ENCODE data around the gene ELANE.
"Not testable (repeated sequence)": the region's sequence is repeated elsewhere in the genome, so short reads cannot be mapped to it uniquely, and the experiment has no call there.

The ELANE gene

DNA sequence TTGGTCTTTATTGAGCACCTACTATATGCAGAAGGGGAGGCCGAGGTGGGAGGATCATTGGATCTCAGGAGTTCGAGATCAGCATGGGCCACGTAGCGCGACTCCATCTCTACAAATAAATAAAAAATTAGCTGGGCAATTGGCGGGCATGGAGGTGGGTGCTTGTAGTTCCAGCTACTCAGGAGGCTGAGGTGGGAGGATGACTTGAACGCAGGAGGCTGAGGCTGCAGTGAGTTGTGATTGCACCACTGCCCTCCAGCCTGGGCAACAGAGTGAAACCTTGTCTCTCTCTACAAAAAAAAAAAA is 11.2 kb downstream of the ELANE start:
- DNase-seq, result peak; percentile 31

DNA sequence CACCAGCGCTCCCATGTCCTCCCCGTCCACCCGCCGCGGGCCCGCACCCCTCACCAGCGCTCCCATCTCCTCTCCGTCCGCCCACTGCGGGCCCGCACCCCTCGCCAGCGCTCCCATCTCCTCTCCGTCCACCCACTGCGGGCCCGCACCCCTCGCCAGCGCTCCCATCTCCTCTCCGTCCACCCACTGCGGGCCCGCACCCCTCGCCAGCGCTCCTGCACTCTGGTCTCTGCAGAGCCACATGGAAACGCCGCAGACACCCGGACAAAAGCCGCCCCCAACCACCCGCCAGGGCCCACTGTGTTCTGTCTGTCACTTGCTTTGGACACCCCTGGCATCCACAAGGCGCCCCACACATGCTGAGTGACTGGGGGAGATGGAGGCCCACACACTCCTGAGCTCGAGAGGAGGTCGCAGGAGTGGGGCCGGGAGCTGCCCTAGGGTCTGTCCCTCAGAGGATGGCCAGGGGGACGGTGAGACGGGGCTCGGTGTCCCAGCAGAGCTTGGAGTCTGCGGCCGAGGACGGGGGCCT is 14.7 kb downstream of the ELANE start:
- DNase-seq, result no peak

DNA sequence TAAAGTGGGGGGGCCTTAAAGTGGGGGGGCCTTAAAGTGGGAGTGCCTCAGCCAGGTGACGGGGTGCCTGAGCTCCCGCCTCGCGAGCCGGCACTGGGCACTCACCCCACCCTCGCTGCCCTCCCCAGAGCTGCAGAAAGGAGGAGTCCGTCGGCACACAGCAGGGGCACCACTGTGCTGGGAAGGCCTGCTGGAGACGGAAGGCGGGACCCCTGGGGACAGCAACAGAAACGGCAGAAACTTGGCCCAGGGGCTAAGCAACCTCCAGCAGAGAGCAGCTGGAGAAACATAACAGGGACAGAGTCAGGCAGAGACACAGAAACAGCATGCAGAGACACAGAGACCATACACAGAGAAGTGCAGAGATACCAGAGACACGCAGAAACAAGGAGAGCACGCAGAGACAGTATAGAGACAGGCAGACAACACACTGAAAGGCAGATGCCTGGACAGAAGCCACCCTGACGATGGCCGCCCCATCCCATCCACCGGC is 15.2 kb downstream of the ELANE start:
- no peak for DNase-seq

DNA sequence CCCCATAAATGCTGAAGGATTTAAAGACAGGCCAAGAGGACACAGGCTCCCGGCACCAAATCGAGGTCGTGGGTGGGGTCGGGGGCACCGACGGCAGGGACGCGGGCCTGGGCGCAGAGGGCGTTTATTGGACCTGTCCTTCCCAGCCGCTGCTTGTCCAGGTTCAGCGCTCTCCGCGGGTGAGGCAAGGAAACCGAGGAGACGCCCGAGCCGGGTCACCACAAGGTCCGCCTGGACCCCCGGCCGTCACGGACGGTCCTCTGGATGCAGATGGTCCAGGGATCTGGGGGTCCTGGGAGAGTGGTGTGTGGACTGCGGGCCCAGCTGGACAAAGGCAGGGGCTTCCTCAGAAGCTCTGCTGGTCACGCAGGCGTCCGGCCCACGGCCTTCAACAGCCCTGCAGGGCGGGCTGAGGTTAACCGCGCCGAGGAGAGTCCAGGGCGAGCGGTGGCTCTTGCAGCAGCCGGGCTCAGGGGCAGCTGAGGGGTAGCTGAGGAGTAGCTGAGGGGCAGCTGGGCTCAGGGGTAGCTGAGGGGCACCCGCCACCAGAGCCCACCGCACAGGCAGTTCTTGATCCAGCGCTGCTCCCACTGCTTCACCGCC is 15.9 kb downstream of the ELANE start:
- DNase-seq, result no peak

- no peak for DNase-seq
These were observed 16.5 kb downstream of the ELANE start for GRCh38 chr19:868458-869244.

GRCh38 chr19:869245-870177 is 17.4 kb downstream of the ELANE start:
- DNase-seq, result peak; percentile 18

DNA sequence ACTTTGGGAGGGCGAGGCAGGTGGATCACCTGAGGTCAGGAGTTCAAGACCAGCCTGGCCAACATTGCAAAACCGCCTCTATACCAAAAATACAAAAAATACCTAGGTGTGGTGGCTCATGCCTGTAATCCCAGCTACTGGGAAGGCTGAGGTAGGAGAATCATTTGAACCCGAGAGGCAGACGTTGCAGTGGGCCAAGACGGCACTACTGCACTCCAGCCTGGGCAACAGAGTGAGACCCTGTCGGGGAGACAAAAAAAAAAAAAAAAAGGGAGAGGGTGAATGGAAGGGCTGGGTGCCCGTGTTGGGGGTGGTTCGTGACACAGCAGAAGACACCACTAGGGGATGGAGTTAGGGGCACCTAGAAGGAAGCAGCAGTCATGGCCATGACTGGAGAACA is 18.2 kb downstream of the ELANE start:
- DNase-seq, result no peak

DNA sequence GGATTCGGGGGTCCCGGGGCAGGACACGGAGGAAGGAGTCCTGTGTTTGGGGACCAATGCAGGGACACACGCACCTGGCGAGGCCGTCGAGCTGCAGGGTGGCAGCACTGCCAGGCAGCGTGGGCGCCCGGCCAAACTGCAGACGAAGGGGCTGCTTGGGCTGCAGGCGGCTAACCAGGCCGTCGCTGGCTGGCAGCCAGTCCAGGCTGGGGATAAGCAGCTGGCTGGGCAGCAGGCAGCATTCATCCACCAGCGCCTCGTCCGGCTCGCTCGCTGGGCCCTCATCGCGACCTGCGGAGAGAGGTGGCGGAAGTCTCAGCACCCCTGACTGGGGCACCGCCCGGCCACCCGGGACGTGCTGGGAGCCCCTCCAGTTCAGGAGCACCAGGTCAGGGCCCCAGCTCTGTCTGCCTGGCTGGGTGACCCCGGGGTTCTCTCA is 18.9 kb downstream of the ELANE start:
- DNase-seq, result no peak

- no peak for DNase-seq
These were observed 19.6 kb downstream of the ELANE start for GRCh38 chr19:871446-872265.

GRCh38 chr19:872266-872951 is 20.3 kb downstream of the ELANE start:
- peak; percentile 73 for DNase-seq

- DNase-seq, result peak; percentile 65
These were observed 21.0 kb downstream of the ELANE start for GRCh38 chr19:873084-873483.

GRCh38 chr19:873561-874041 is 21.5 kb downstream of the ELANE start:
- DNase-seq, result no peak

- DNase-seq, result no peak
These were observed 23.3 kb downstream of the ELANE start for GRCh38 chr19:875265-875879.

DNA sequence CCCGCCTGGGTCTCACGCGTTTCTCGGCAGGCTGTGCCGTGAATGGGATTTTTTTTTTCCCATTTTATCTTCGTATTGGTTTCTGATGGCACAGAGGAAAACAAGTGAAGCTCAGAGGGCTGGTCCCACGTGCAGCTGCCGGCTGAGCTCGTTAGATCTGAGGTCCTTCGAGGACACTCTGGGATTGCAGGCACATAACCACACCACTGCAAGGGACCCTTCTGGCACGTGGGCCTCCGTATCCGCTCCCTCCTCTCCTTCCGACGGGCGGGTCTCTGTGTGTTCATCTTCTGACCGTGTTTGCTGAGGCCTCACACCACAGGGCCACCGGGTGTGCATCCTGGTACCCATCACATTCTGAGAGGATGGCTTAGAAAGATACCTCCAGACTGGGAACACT is 24.0 kb downstream of the ELANE start:
- DNase-seq, result no peak

GRCh38 chr19:876780-877314 is 24.7 kb downstream of the ELANE start:
- DNase-seq, result no peak

DNA sequence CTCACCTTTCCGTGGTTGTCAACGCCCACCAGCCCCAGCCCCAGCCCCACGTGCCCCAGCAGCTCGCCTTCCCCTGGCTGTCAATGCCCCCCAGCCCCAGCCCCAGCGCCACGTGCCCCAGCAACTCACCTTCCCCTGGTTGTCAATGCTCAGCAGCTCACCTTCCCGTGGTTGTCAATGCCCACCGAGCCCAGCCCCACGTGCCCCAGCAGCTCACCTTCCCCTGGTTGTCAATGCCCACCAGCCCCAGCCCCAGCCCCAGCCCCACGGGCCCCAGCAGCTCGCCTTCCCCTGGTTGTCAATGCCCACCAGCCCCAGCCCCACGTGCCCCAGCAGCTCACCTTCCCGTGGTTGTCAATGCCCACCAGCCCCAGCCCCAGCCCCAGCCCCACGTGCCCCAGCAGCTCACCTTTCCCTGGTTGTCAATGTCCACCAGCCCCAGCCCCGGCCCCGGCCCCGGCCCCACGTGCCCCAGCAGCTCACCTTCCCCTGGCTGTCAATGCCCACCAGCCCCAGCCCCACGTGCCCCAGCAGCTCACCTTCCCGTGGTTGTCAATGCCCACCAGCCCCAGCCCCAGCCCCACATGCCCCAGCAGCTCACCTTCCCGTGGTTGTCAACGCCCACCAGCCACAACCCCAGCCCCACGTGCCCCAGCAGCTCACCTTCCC is 26.0 kb downstream of the ELANE start:
- not testable (repeated sequence) for DNase-seq

DNA sequence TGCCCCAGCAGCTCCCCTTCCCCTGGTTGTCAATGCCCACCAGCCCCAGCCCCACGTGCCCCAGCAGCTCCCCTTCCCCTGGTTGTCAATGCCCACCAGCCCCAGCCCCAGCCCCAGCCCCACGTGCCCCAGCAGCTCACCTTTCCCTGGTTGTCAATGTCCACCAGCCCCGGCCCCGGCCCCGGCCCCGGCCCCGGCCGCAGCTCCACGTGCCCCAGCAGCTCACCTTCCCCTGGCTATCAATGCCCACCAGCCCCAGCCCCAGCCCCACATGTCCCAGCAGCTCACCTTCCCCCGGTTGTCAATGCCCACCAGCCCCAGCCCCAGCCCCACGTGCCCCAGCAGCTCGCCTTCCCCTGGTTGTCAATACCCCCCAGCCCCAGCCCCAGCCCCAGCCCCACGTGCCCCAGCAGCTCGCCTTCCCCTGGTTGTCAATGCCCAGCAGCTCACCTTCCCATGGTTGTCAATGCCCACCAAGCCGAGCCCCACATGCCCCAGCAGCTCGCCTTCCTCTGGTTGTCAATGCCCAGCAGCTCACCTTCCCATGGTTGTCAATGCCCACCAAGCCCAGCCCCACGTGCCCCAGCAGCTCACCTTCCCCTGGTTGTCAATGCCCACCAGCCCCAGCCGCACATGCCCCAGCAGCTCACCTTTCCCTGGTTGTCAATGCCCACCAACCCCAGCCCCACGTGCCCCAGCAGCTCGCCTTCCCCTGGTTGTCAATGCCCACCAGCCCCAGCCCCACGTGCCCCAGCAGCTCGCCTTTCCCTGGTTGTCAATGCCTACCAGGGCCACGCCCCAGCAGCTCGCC is 26.9 kb downstream of the ELANE start:
- DNase-seq, result not testable (repeated sequence)

DNA sequence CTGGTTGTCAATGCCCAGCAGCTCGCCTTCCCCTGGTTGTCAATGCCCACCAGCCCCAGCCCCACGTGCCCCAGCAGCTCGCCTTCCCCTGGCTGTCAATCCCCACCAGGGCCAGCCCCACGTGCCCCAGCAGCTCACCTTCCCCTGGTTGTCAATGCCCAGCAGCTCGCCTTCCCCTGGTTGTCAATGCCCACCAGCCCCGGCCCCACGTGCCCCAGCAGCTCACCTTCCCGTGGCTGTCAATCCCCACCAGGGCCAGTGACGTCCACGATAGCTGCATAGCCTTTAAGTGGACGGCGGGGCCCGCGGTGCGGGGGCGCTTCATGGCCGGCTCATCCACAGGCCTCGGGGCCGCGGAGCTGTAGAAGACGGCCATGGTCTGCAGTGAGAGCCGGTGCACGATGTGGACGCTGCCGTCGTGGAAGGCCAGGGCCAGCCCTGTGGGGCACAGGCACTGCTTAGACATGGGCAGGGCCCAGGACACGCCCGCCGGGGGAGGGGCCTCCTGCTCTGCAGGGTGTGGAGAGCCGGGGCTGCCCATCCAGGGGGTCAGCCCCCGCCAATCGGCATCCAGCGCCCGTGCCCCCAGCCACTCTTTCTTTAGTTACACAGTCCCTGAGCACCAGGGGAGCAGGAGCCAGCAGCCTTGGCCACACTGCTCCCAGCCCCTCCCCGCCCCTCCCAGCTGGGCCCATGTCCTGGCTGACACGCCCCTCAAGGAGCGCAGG is 27.8 kb downstream of the ELANE start:
- no peak for DNase-seq

Data from inflammatory macrophage treated with lipopolysaccharide for 4 hours (primary cell).